AG09309 (cell line): Measurements from ENCODE around the gene UBE2H.
A peak's percentile ranks its signal among the peaks of the same experiment; 100 is the strongest.
"Not testable (repeated sequence)": the region's sequence is repeated elsewhere in the genome, so short reads cannot be mapped to it uniquely, and the experiment has no call there.

Source experiments
- DNase-seq: peaks from one replicate; pipeline ENCODE4 v3.0.0-alpha.2; 2010; ENCODE audit warnings: low read depth
- H3K4me3 ChIP-seq: 2 replicates; pipeline ENCODE4 v1.5.1; 2011; ENCODE audit warnings: mild to moderate bottlenecking, low read depth, low read length, moderate library complexity; ENCODE audit not compliant: control insufficient read depth
- CTCF ChIP-seq: IDR thresholded peaks from 2 replicates; pipeline ENCODE4 v1.5.1; 2011; ENCODE audit warnings: mild to moderate bottlenecking, low read depth, low read length, inconsistent platforms; ENCODE audit not compliant: insufficient read depth, control insufficient read depth; ENCODE audit errors: missing control alignments

Gene UBE2H

GRCh38 chr7:129825209-129825970 is 127.4 kb downstream of the UBE2H start:
- DNase-seq, result no peak
- TF ChIP-seq CTCF, result peak; percentile 59
- peak overlapping the region; percentile 95 for H3K4me3 ChIP-seq

GRCh38 chr7:129824291-129825208 is 128.2 kb downstream of the UBE2H start:
- DNase-seq, result no peak
- peak overlapping the region; percentile 95 for H3K4me3 ChIP-seq
- peak; percentile 32 for TF ChIP-seq CTCF

- not testable (repeated sequence) for H3K4me3 ChIP-seq, DNase-seq
Observed at GRCh38 chr7:129823143-129823542, 129.6 kb downstream of the UBE2H start.

GRCh38 chr7:129821476-129821875 is 131.3 kb downstream of the UBE2H start:
- no peak for DNase-seq
- TF ChIP-seq CTCF, result no peak
- no peak overlapping the region for H3K4me3 ChIP-seq

- no peak for DNase-seq
- no peak overlapping the region for H3K4me3 ChIP-seq
Observed at GRCh38 chr7:129816742-129817141, 136.0 kb downstream of the UBE2H start.

GRCh38 chr7:129807863-129808262 is 144.9 kb downstream of the UBE2H start:
- no peak for DNase-seq
- TF ChIP-seq CTCF, result no peak

More at GRCh38 chr7:129816742-129817141, 136.0 kb downstream of the UBE2H start:
- TF ChIP-seq CTCF, result no peak

More at GRCh38 chr7:129807863-129808262, 144.9 kb downstream of the UBE2H start:
- no peak overlapping the region for H3K4me3 ChIP-seq
